Measurements from ENCODE around the gene LYPD3. TPM values are rescaled to one million over a fixed set of nuclear protein-coding genes. Genes with fewer than 3 reads are reported as not detected.
"Not testable (repeated sequence)": the region's sequence is repeated elsewhere in the genome, so short reads cannot be mapped to it uniquely, and the experiment has no call there.

LYPD3 gene
- total RNA-seq (2021) = 1.8 TPM in 2 replicates
- long read RNA-seq, partial matches to known transcripts = 5 of 11 reads
- long read RNA-seq, other reads (novel, unspliced or antisense) = 1 of 11 reads

- Histone ChIP-seq H2BK5ac (ENCODE audit: insufficient read length, low read length) (no peak within 1 kb of the TSS), H2BK15ac (ENCODE audit: low read depth, low read length) (no peak within 1 kb of the TSS), H2AK5ac (ENCODE audit: insufficient read length, low read length) (no peak within 1 kb of the TSS), H3K23ac (ENCODE audit: insufficient read length, low read depth, low read length) (no peak within 1 kb of the TSS), H3K18ac (ENCODE audit: insufficient read length, low read depth, low read length) (no peak within 1 kb of the TSS), H3K23me2 (ENCODE audit: insufficient read length, low read depth, low read length, poor library complexity, severe bottlenecking) (peaks cover 11% of the 10 kb centered on the region), H3K14ac (ENCODE audit: insufficient read depth, low read length) (no peak within 1 kb of the TSS), H3K27ac (ENCODE audit: insufficient read length, low read depth, low read length) (no peak within 1 kb of the TSS), H3K9ac (ENCODE audit: extremely low read depth, insufficient read length, low read length) (no peak within 1 kb of the TSS), H4K20me1 (ENCODE audit: control insufficient read depth, insufficient read depth, insufficient read length) (no peaks in the 10 kb centered on the region), H4K5ac (ENCODE audit: insufficient read length, low read depth, low read length) (no peak within 1 kb of the TSS), H3K79me1 (ENCODE audit: insufficient read depth, low read depth, low read length, poor library complexity, severe bottlenecking) (no peaks in the 10 kb centered on the region), H2BK120ac (ENCODE audit: low read depth, low read length, poor library complexity, severe bottlenecking) (no peak within 1 kb of the TSS), H3K4me1 (ENCODE audit: insufficient read depth, low read length) (no peaks in the 10 kb centered on the region), H3K4ac (ENCODE audit: low read depth, low read length) (no peak within 1 kb of the TSS), H3K4me2 (ENCODE audit: insufficient read depth, insufficient read length, low read length) (peak within 1 kb of the TSS; percentile 78), H2BK20ac (ENCODE audit: low read depth, low read length, poor library complexity, severe bottlenecking) (no peak within 1 kb of the TSS), H3K56ac (ENCODE audit: insufficient read length, low read depth, low read length) (no peak within 1 kb of the TSS), H4K8ac (replicated peaks; ENCODE audit: insufficient read length, low read depth, low read length) (no peak within 1 kb of the TSS), H2AFZ (ENCODE audit: low read length) (no peak within 1 kb of the TSS), H4K91ac (ENCODE audit: insufficient read length, low read depth, low read length) (no peak within 1 kb of the TSS), H2BK12ac (ENCODE audit: insufficient read length, low read depth, low read length) (no peak within 1 kb of the TSS), H3K27me3 (ENCODE audit: insufficient read depth, low read length) (no peaks in the 10 kb centered on the region; the same call in 1 of the 2 replicates), H3K79me2 (ENCODE audit: insufficient read depth, low read length) (no peaks in the 10 kb centered on the region), H3T11ph (ENCODE audit: low read length) (no peak within 1 kb of the TSS), H3K9me3 (ENCODE audit: control insufficient read depth, low read depth, low read length) (no peaks in the 10 kb centered on the region)
- Mint-ChIP-seq H3K9me3 (no peaks in the 10 kb centered on the region), H3K36me3 (ENCODE audit: insufficient read depth in 1 of 3, low read depth in 3 of 3) (no peaks in the 10 kb centered on the region; a peak in 2 of 7 replicates), H3K4me1 (peaks cover 14 to 15% of the 10 kb centered on the region in 2 experiments), H3K4me3 (peak within 1 kb of the TSS; percentile 81 to 91), H3K27me3 (ENCODE audit: low read depth) (peaks cover 47% of the 10 kb centered on the region), H3K27ac (no peak within 1 kb of the TSS)
- peak; percentile 84 for DNase-seq
- TF ChIP-seq, protein P1, sequence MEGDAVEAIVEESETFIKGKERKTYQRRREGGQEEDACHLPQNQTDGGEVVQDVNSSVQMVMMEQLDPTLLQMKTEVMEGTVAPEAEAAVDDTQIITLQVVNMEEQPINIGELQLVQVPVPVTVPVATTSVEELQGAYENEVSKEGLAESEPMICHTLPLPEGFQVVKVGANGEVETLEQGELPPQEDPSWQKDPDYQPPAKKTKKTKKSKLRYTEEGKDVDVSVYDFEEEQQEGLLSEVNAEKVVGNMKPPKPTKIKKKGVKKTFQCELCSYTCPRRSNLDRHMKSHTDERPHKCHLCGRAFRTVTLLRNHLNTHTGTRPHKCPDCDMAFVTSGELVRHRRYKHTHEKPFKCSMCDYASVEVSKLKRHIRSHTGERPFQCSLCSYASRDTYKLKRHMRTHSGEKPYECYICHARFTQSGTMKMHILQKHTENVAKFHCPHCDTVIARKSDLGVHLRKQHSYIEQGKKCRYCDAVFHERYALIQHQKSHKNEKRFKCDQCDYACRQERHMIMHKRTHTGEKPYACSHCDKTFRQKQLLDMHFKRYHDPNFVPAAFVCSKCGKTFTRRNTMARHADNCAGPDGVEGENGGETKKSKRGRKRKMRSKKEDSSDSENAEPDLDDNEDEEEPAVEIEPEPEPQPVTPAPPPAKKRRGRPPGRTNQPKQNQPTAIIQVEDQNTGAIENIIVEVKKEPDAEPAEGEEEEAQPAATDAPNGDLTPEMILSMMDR (conservative IDR thresholded peaks at IDR 0.05) = no peak
- WGBS (ENCODE audit: extremely low coverage, insufficient read length, low lambda C conversion rate) = no CpG with 5 or more reads among the region's 24 CpGs
Observed at GRCh38 chr19:43465468-43466120, at the start of gene LYPD3. TSS of gene LYPD3 (minus strand) at chr19:43465608. CDS start at chr19:43465571, 37 bp downstream.

- not testable (repeated sequence) for H3K9me3 ChIP-seq (ENCODE audit: control insufficient read depth, low read depth, low read length); H3K79me2 ChIP-seq (ENCODE audit: insufficient read depth, low read length); H2BK5ac ChIP-seq (ENCODE audit: insufficient read length, low read length); H3K9ac ChIP-seq (ENCODE audit: extremely low read depth, insufficient read length, low read length); H3K9me3 Mint-ChIP-seq; H2BK20ac ChIP-seq (ENCODE audit: low read depth, low read length, poor library complexity, severe bottlenecking); H4K20me1 ChIP-seq (ENCODE audit: control insufficient read depth, insufficient read depth, insufficient read length); H2AFZ ChIP-seq (ENCODE audit: low read length); H3K56ac ChIP-seq (ENCODE audit: insufficient read length, low read depth, low read length); H3T11ph ChIP-seq (ENCODE audit: low read length); DNase-seq; H2BK15ac ChIP-seq (ENCODE audit: low read depth, low read length); H3K23me2 ChIP-seq (ENCODE audit: insufficient read length, low read depth, low read length, poor library complexity, severe bottlenecking); H4K5ac ChIP-seq (ENCODE audit: insufficient read length, low read depth, low read length); H3K27me3 ChIP-seq (ENCODE audit: insufficient read depth, low read length); H3K18ac ChIP-seq (ENCODE audit: insufficient read length, low read depth, low read length); H2BK12ac ChIP-seq (ENCODE audit: insufficient read length, low read depth, low read length); H3K4me1 Mint-ChIP-seq; H3K27me3 Mint-ChIP-seq (ENCODE audit: low read depth); H2BK120ac ChIP-seq (ENCODE audit: low read depth, low read length, poor library complexity, severe bottlenecking); H3K4me2 ChIP-seq (ENCODE audit: insufficient read depth, insufficient read length, low read length); H4K91ac ChIP-seq (ENCODE audit: insufficient read length, low read depth, low read length); H3K79me1 ChIP-seq (ENCODE audit: insufficient read depth, low read depth, low read length, poor library complexity, severe bottlenecking); H2AK5ac ChIP-seq (ENCODE audit: insufficient read length, low read length); H3K14ac ChIP-seq (ENCODE audit: insufficient read depth, low read length); H3K4ac ChIP-seq (ENCODE audit: low read depth, low read length); H3K27ac ChIP-seq (ENCODE audit: insufficient read length, low read depth, low read length); H3K27ac Mint-ChIP-seq; H3K4me3 Mint-ChIP-seq; H3K23ac ChIP-seq (ENCODE audit: insufficient read length, low read depth, low read length); H4K8ac ChIP-seq (replicated peaks; ENCODE audit: insufficient read length, low read depth, low read length); H3K4me1 ChIP-seq (ENCODE audit: insufficient read depth, low read length)
- H3K36me3 Mint-ChIP-seq (ENCODE audit: insufficient read depth in 1 of 3, low read depth in 3 of 3) = peaks cover 24 to 32% (median 24%) of the 10 kb centered on the region in 3 experiments
Observed at GRCh38 chr19:43512399-43512798, 47.0 kb upstream of the LYPD3 start.

Data from H9 (cell line).